ENCODE results near the gene HMBS. TPM values are rescaled to one million over a fixed set of nuclear protein-coding genes. Genes with fewer than 3 reads are reported as not detected.

HMBS gene
- total and polyA plus RNA-seq, 2 of the 8 experiments (the other 6 are each of a cell fraction or from before 2014, with no cell fraction given) = 69.3 to 109 TPM

DNA sequence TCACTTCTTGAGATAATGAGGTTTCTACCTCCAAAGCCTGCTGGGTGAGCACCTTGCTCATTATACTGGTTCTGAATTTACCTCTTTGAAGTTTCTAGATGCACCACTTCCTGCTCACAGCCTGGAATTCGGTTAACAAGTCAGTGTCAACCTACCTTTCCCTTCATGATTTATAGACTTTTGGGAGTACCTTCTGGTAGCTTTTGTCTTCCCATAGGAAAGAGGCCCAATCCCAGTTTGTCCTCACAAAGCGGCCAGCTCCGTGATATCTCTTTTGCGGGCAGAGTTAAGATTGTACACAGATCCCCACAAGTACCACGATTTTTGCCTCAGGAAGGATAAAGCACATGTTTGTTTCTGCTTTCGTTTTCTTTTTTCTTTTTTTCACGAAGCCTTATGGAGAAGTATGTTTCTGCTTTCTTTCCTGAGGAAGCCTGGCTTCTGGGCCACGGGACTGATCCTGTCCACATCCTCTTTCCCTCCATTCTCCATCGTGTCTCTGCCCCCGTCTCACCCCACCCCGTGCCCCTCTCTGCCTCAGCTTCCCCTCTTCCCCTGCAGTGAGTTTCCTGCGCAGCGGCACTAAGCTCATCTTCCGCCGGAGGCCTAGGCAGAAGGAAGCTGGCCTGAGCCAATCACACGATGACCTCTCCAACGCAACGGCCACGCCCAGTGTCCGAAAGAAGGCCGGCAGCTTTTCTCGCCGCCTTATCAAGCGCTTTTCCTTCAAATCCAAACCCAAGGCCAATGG, 31.0 kb downstream of the HMBS start:
- no peaks in the 10 kb centered on the region for H4K20me1 ChIP-seq (replicated peaks in 1 of 2; ENCODE audit: control insufficient read depth in 1 of 2, insufficient read depth in 2 of 2, low read length in 2 of 2)
- no peak overlapping the region for H4K91ac ChIP-seq (replicated peaks; ENCODE audit: insufficient read length, low read length)
- no peak overlapping the region for H3K18ac ChIP-seq (ENCODE audit: extremely low read depth, low read length)
- H4K8ac ChIP-seq (ENCODE audit: extremely low read depth, insufficient read depth, low read length) = no peak overlapping the region
- no peaks in the 10 kb centered on the region; a peak in 1 of 8 replicates for H3K36me3 ChIP-seq (ENCODE audit: control insufficient read depth in 2 of 4, insufficient read depth in 4 of 4, low read length in 3 of 4)
- H3K23ac ChIP-seq (ENCODE audit: insufficient read length) = no peak overlapping the region
- FAIRE-seq (no peak), DNase-seq (ENCODE audit: low read depth in 1 of 2, low spot score in 2 of 2) (no peak)
- no peaks in the 10 kb centered on the region for H3K27me3 ChIP-seq (replicated peaks in 1 of 4; ENCODE audit: control insufficient read depth in 3 of 4, extremely low read depth in 1 of 4, insufficient read depth in 3 of 4, low read length in 3 of 4)
- WGBS, 2 experiments (ENCODE audit: extremely low coverage in 1 of 2, insufficient coverage in 1 of 2, insufficient read length in 1 of 2, insufficient replicate concordance in 2 of 2, low coverage in 1 of 2, low lambda C conversion rate in 2 of 2, missing lambda C conversion rate in 1 of 2) = 85% methylated on average over 22 of the region's 24 CpGs; no CpG with 5 or more reads in 1 of the 2 experiments
- no peak overlapping the region for H3K56ac ChIP-seq (replicated peaks; ENCODE audit: insufficient read length, low read depth, low read length)
- H3K79me1 ChIP-seq (ENCODE audit: low read depth, low read length) = no peaks in the 10 kb centered on the region
- H2BK5ac ChIP-seq (ENCODE audit: low read depth, low read length) = no peak overlapping the region
- H2BK12ac ChIP-seq (ENCODE audit: low read depth, low read length) = no peak overlapping the region
- ChIA-PET CTCF (ENCODE audit: partially characterized antibody) (interaction anchor here (0.6 to 2.0 kb wide), 8 partner anchors 11 to 207 kb away, joined by 3 to 5 read pairs (median 3); no protein-coding TSS in a partner anchor), POLR2A (ENCODE audit: partially characterized antibody) (interaction anchor here (0.9 to 2.1 kb wide), 3 partner anchors 9 to 22 kb away, joined by 3 to 14 read pairs (median 10); partner anchors contain the start of gene C2CD2L)
- peaks cover 0 to 4% (median 1%) of the 10 kb centered on the region in 4 experiments; a peak in 2 of 7 replicates for H3K4me1 ChIP-seq (replicated peaks in 1 of 4; ENCODE audit: control insufficient read depth in 3 of 4, insufficient read depth in 4 of 4, low read length in 3 of 4)
- no peaks in the 10 kb centered on the region for H3K9me3 ChIP-seq (ENCODE audit: insufficient read depth in 2 of 2, low read depth in 1 of 2, low read length in 1 of 2)
- no peak overlapping the region for H3K4me2 ChIP-seq (ENCODE audit: insufficient read depth in 1 of 2, low read depth in 2 of 2, low read length in 2 of 2)
- H4K5ac ChIP-seq (ENCODE audit: insufficient read length, low read depth, low read length) = no peak overlapping the region
- H2BK20ac ChIP-seq (ENCODE audit: low read length) = no peak overlapping the region; the same call in 1 of the 2 replicates
- no peak overlapping the region for H2AFZ ChIP-seq (ENCODE audit: low read length)
- no peaks in the 10 kb centered on the region for H3K79me2 ChIP-seq (ENCODE audit: control insufficient read depth in 1 of 2, insufficient read depth in 2 of 2, low read length in 2 of 2)
- H2BK15ac ChIP-seq (ENCODE audit: low read length) = no peak overlapping the region
- no peak overlapping the region for H3K27ac ChIP-seq (ENCODE audit: low read depth, low read length)
- no peak overlapping the region for H3K4ac ChIP-seq (replicated peaks; ENCODE audit: insufficient read length, low read depth, low read length)
- no peak overlapping the region for H3K14ac ChIP-seq (ENCODE audit: insufficient read length)
- H2AK5ac ChIP-seq (ENCODE audit: low read depth, low read length) = no peak overlapping the region
- H3K23me2 ChIP-seq (ENCODE audit: low read depth, low read length) = no peaks in the 10 kb centered on the region
- no peak overlapping the region for H3K9ac ChIP-seq (replicated peaks in 1 of 4; ENCODE audit: extremely low read depth in 1 of 4, low read depth in 3 of 4, low read length in 3 of 4)
- no peak overlapping the region for H2BK120ac ChIP-seq (replicated peaks; ENCODE audit: low read depth, low read length)
- H3K4me3 ChIP-seq (ENCODE audit: extremely low read depth in 1 of 4, insufficient read depth in 2 of 4, low read depth in 3 of 4, low read length in 4 of 4) = no peak overlapping the region
- no peak for TF ChIP-seq SUZ12 (IDR thresholded peaks at IDR 0.05; ENCODE audit: low read length)
- TF ChIP-seq EP300 (IDR thresholded peaks at IDR 0.05; ENCODE audit: borderline replicate concordance in 1 of 2, low read depth in 2 of 2, low read length in 2 of 2) = no peak
- TF ChIP-seq KDM5A (IDR thresholded peaks at IDR 0.05; ENCODE audit: low read length) = no peak
- TF ChIP-seq MAFK (IDR thresholded peaks at IDR 0.05; ENCODE audit: low read depth, low read length) = no peak
- TF ChIP-seq SP4 (IDR thresholded peaks at IDR 0.05; ENCODE audit: low read length) = no peak
- no peak for TF ChIP-seq PHF8 (conservative IDR thresholded peaks at IDR 0.05; ENCODE audit: low read depth, low read length)
- TF ChIP-seq SIRT6 (IDR thresholded peaks at IDR 0.05; ENCODE audit: low read length) = no peak
- no peak for TF ChIP-seq CHD1 (IDR thresholded peaks at IDR 0.05; ENCODE audit: low read depth, low read length)
- TF ChIP-seq TEAD4 (IDR thresholded peaks at IDR 0.05; ENCODE audit: low read depth, low read length) = no peak
- TF ChIP-seq, protein P1, sequence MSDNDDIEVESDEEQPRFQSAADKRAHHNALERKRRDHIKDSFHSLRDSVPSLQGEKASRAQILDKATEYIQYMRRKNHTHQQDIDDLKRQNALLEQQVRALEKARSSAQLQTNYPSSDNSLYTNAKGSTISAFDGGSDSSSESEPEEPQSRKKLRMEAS (IDR thresholded peaks at IDR 0.05) = no peak
- TF ChIP-seq RAD21 (IDR thresholded peaks at IDR 0.05 in 1 of 2, conservative IDR thresholded peaks at IDR 0.05 in 1 of 2; ENCODE audit: low read depth in 2 of 2, low read length in 2 of 2) = no peak
- no peak for TF ChIP-seq CTBP2 (IDR thresholded peaks at IDR 0.05; ENCODE audit: borderline replicate concordance, insufficient read depth, insufficient read length, low read length)
